HCT116 (cell line): ENCODE measurements around the gene NINJ1. TPM values are rescaled to one million over a fixed set of nuclear protein-coding genes. Genes with fewer than 3 reads are reported as not detected.

Experiments
- ATAC-seq: fragments of 200-7000 bp; cut with Tn5 transposase; 2 replicates; pipeline ENCODE4 v1.9.1; 2020; ENCODE audit warnings: mild to moderate bottlenecking, moderate library complexity
- BruUV-seq: library from RNA; stranded (reverse); fragments of 400-500 nt; replicated peaks from 2 replicates; lab custom pipeline; 2021; lab: Mats Ljungman, UMichigan
- CTCF ChIA-PET: fragments of 300-600 bp; sonication (Branson Sonifier 250); formaldehyde crosslinking; loops from one replicate; lab custom pipeline; 2021; ENCODE audit warnings: antibody characterized with exemption; lab: Charles Lee
- POLR2A ChIA-PET: fragments of 300-600, 350-600 bp; sonication (Branson Sonifier 250); formaldehyde crosslinking; loops from one replicate; lab custom pipeline; 2021; ENCODE audit warnings: antibody characterized with exemption; lab: Charles Lee
- RAD21 ChIA-PET, 2 experiments: fragments of 300-600 bp; sonication (Branson Sonifier 250); formaldehyde crosslinking; loops; one replicate each; lab custom pipeline; 2023; ENCODE audit warnings: low total read pairs in 2 of 2; ENCODE audit not compliant: uncharacterized antibody in 2 of 2, unreplicated experiment in 2 of 2, low non-redundant PET in 1 of 2; lab: Charles Lee
- DNase-seq: peaks from one replicate; pipeline ENCODE4 v3.0.0-alpha.2; 2010; ENCODE audit warnings: low read depth, low spot score
- H2AFZ ChIP-seq: fragments of 200-600 bp; shearing (Covaris generic), sonication (generic); 2 replicates; pipeline ENCODE4 v1.6.1; 2017; ENCODE audit warnings: low read depth, mixed run types, mixed read lengths, antibody characterized with exemption, low read length; ENCODE audit not compliant: poor library complexity, severe bottlenecking
- H3K27ac ChIP-seq: 2 replicates; pipeline ENCODE4 v1.5.1; 2012; ENCODE audit warnings: low read depth, low read length
- H3K27me3 ChIP-seq: fragments of 200-600 bp; sonication (generic); 2 replicates; pipeline ENCODE4 v1.6.1; 2016; ENCODE audit warnings: mixed run types, low read length, mixed read lengths; ENCODE audit not compliant: insufficient read depth
- H3K36me3 ChIP-seq, 2 experiments: fragments of 200-500 bp in 1 of 2; fragments of 200-600 bp in 1 of 2; sonication (Bioruptor generic) in 1 of 2; sonication (generic) in 1 of 2; 2 replicates each; pipeline versions ENCODE4 v1.5.1 to v1.6.1; 2014 to 2016; ENCODE audit warnings: low read length in 2 of 2, inconsistent platforms in 1 of 2, mixed read lengths in 1 of 2, mixed run types in 1 of 2; ENCODE audit not compliant: insufficient read depth in 2 of 2, control insufficient read depth in 1 of 2
- H3K4me1 ChIP-seq, 2 experiments: fragments of 200-600 bp in 1 of 2; sonication (generic) in 1 of 2; 2 replicates each; pipeline versions ENCODE4 v1.5.1 to v1.6.1; 2012 to 2017; ENCODE audit warnings: low read length in 2 of 2, inconsistent platforms in 1 of 2, mild to moderate bottlenecking in 1 of 2, mixed read lengths in 1 of 2, mixed run types in 1 of 2, moderate library complexity in 1 of 2; ENCODE audit not compliant: insufficient read depth in 2 of 2, control insufficient read depth in 1 of 2
- H3K4me2 ChIP-seq: fragments of 200-600 bp; sonication (generic); 2 replicates; pipeline ENCODE4 v1.6.1; 2017; ENCODE audit warnings: mixed run types, low read length, mixed read lengths
- H3K4me3 ChIP-seq, 2 experiments: fragments of 200-600 bp in 1 of 2; sonication (generic) in 1 of 2; replicated peaks in 1 of 2; 2 replicates each; pipeline ENCODE4 v1.5.1; 2011 to 2016; ENCODE audit warnings: low read length in 2 of 2, control low read depth in 1 of 2, low read depth in 1 of 2, mild to moderate bottlenecking in 1 of 2, mixed read lengths in 1 of 2, mixed run types in 1 of 2
- H3K79me2 ChIP-seq: fragments of 200-600 bp; sonication (generic); 2 replicates; pipeline ENCODE4 v1.6.1; 2017; ENCODE audit warnings: mild to moderate bottlenecking, mixed run types, low read length, moderate library complexity, mixed read lengths; ENCODE audit not compliant: insufficient read depth
- H3K9ac ChIP-seq: fragments of 200-600 bp; sonication (generic); 2 replicates; pipeline ENCODE4 v1.6.1; 2016; ENCODE audit warnings: low read length, mixed read lengths
- H3K9me2 ChIP-seq: fragments of 200-600 bp; sonication (generic), shearing (Covaris generic); 2 replicates; pipeline ENCODE4 v1.6.1; 2017; ENCODE audit warnings: mixed run types, mild to moderate bottlenecking, moderate library complexity; ENCODE audit not compliant: insufficient read depth
- H3K9me3 ChIP-seq, 2 experiments: fragments of 200-500 bp in 1 of 2; fragments of 200-600 bp in 1 of 2; sonication (Bioruptor generic) in 1 of 2; sonication (generic) in 1 of 2; 2 replicates each; pipeline ENCODE4 v1.6.1; 2014 to 2017; ENCODE audit warnings: low read length in 2 of 2, mixed read lengths in 2 of 2, inconsistent platforms in 1 of 2, low read depth in 1 of 2, mild to moderate bottlenecking in 1 of 2, mixed run types in 1 of 2, moderate library complexity in 1 of 2; ENCODE audit not compliant: control insufficient read depth in 1 of 2, insufficient read depth in 1 of 2
- H4K20me1 ChIP-seq: fragments of 200-600 bp; sonication (generic), shearing (Covaris generic); 2 replicates; pipeline ENCODE4 v1.6.1; 2017; ENCODE audit warnings: mixed run types, mild to moderate bottlenecking, moderate library complexity; ENCODE audit not compliant: insufficient read depth
- CEBPB ChIP-seq: IDR thresholded peaks from 2 replicates; pipeline ENCODE4 v1.6.1; 2012; ENCODE audit warnings: low read depth
- EGR1 ChIP-seq: IDR thresholded peaks from 2 replicates; pipeline ENCODE4 v1.6.1; 2012; ENCODE audit warnings: low read depth
- FOSL1 ChIP-seq: IDR thresholded peaks from 2 replicates; pipeline ENCODE4 v1.6.1; 2012; ENCODE audit warnings: low read depth
- JUND ChIP-seq: IDR thresholded peaks from 2 replicates; pipeline ENCODE4 v1.6.1; 2012
- RAD21 ChIP-seq: IDR thresholded peaks from 2 replicates; pipeline ENCODE4 v1.6.1; 2012; ENCODE audit warnings: low read depth, mild to moderate bottlenecking
- TCF7L2 ChIP-seq: IDR thresholded peaks from 2 replicates; pipeline ENCODE4 v1.7.0; 2011; ENCODE audit warnings: borderline replicate concordance, inconsistent platforms; ENCODE audit not compliant: insufficient read depth, insufficient read length; ENCODE audit errors: extremely low read depth
- ZFX ChIP-seq: fragments of 450-650 bp; IDR thresholded peaks from 2 replicates; pipeline ENCODE4 v1.6.1; 2017
- intact Hi-C: fragments of 100-400 bp; cut with micrococcal nuclease; formaldehyde crosslinking; loops from 2 replicates; pipeline ENCODE4 v1.10.0; 2022
- total RNA-seq: library from RNA; stranded (reverse); gene quantifications from one replicate; pipeline ENCODE4 v1.2.1, GENCODE V29; 2021; ENCODE audit not compliant: unreplicated experiment
- TF ChIP-seq, protein P1 (sequence below): IDR thresholded peaks from 2 replicates; pipeline ENCODE4 v1.6.1; 2012
- TF ChIP-seq, protein P2 (sequence below): IDR thresholded peaks from 2 replicates; pipeline ENCODE4 v1.6.1; 2012; ENCODE audit warnings: low read depth

NINJ1 gene
- total RNA-seq, 1 experiment from 2014 or later = 34.4 TPM

DNA sequence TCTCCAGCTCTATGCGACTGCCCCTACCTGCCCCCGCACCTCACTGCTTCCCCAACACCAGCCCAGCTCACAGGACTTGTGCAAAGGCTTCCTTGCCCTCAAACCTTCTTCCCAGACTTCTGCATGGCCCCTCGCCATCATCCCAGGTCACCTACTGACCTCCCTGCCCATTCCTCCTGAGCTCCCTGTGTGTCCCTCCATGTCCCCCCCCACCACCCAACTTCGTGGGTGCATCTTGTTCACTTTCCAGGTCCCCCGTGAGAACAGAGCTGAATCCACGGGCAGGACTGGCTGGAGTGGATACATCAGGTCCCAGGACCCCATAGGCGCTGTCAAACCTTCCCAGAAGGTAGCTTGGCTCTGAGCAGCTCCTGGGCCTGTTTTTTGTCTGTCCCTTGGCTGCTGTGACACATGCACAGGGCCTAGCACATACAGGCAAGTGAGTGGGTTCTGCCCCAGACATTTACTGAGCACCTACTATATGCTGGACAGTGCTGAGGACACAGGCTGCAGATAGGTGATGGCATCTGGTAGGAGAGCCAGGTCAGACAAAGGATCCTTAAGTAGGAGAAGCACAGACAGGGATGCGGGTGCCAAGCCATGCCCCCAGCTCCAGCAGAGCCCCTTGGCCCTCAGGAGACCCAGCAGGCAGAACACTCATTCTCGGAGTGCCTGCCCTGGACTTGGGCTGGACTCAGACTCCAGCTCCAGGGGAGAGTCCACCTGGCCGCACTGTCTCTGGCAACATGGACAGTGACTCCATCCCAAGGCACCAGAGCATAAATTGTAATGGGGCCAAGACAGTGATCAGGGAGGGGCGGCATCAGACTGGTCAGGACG is 15.0 kb downstream of the NINJ1 start:
- Histone ChIP-seq H3K9me2 (no peaks in the 10 kb centered on the region), H3K4me2 (peak overlapping the region; percentile 59), H3K4me1 (peaks cover 13 to 23% of the 10 kb centered on the region in 2 experiments), H4K20me1 (no peaks in the 10 kb centered on the region), H3K27ac (peak overlapping the region; percentile 82), H3K79me2 (no peaks in the 10 kb centered on the region), H3K36me3 (no peaks in the 10 kb centered on the region; a peak in 2 of 4 replicates), H3K4me3 (no peak overlapping the region), H3K27me3 (no peaks in the 10 kb centered on the region), H2AFZ (no peak overlapping the region), H3K9me3 (no peaks in the 10 kb centered on the region), H3K9ac (peak overlapping the region; percentile 37; the same call in 1 of the 2 replicates)
- DNase-seq (no peak), ATAC-seq (peak; percentile 5)
- TF ChIP-seq CEBPB (no peak), FOSL1 (no peak), JUND (no peak), RAD21 (no peak)
- TF ChIP-seq, protein P1, sequence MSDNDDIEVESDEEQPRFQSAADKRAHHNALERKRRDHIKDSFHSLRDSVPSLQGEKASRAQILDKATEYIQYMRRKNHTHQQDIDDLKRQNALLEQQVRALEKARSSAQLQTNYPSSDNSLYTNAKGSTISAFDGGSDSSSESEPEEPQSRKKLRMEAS = no peak
- intact Hi-C loops = no loop called here
- CTCF ChIA-PET = interaction anchor here (1.0 to 3.1 kb wide), 5 partner anchors 11 to 186 kb away, joined by 3 to 35 read pairs (median 5); partner anchors contain the start of gene NINJ1
- POLR2A ChIA-PET = interaction anchor here (0.9 to 2.1 kb wide), 4 partner anchors 12 to 38 kb away, joined by 3 to 7 read pairs (median 5); partner anchors contain the start of genes CARD19 and NINJ1
- RAD21 ChIA-PET = interaction anchor here in 1 of 2 experiments (1.2 kb wide), 1 partner anchor 10 kb away, joined by 3 read pairs; no protein-coding TSS in a partner anchor
- BruUV-seq = no TSS peak

DNA sequence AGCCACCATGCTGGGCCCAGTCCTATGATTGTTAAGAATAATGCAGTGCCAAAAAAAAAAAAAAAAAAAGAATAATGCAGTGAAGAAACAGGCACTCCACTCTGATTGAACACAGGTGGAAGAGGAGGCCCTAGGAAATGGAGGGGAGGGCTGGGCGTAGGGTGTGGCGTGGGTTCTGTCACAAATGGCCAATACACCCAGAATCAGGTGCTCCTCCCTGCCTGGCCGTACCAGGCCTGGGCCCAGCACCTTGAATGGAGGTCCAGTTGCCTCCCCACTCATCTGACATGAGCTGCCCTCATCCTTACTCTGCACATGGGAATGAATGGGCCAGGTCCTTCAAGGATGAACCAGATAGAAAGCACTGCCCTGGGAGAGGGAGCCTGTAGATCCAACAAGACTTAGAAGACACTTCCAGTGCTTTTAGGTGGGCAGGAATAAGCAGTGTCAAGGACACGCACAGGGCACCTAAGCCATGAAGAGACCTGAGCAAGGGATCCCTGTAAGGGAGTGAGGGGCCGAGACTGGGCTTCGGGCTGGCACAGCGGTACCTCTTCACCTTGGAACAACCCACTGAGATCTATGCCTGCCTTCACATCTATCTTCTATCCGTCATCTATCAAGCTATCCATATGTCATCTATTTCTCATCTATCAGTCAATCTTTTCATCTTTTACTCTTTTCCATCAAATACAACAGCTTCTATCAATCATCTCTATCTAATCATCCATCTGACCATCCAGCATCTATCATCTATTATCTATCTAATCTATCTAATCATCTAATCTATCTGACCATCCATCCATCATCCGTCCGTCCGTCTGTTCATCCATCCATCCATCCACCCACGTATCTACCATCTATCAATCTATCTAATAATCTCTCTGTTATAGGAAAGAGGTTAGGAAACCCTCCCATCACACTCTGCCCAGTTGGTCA is 15.9 kb downstream of the NINJ1 start:
- no peak for DNase-seq
- Histone ChIP-seq H3K4me1 (peaks cover 13 to 23% of the 10 kb centered on the region in 2 experiments), H3K9me2 (no peaks in the 10 kb centered on the region), H3K9ac (no peak overlapping the region), H3K27me3 (no peaks in the 10 kb centered on the region), H3K4me2 (no peak overlapping the region), H3K9me3 (no peaks in the 10 kb centered on the region), H2AFZ (no peak overlapping the region), H3K27ac (no peak overlapping the region), H4K20me1 (no peaks in the 10 kb centered on the region)
- BruUV-seq = TSS peak; percentile 30
- POLR2A ChIA-PET = no interaction called here
- no peak for TF ChIP-seq RAD21
- no peak for TF ChIP-seq TCF7L2
- TF ChIP-seq, protein P2, sequence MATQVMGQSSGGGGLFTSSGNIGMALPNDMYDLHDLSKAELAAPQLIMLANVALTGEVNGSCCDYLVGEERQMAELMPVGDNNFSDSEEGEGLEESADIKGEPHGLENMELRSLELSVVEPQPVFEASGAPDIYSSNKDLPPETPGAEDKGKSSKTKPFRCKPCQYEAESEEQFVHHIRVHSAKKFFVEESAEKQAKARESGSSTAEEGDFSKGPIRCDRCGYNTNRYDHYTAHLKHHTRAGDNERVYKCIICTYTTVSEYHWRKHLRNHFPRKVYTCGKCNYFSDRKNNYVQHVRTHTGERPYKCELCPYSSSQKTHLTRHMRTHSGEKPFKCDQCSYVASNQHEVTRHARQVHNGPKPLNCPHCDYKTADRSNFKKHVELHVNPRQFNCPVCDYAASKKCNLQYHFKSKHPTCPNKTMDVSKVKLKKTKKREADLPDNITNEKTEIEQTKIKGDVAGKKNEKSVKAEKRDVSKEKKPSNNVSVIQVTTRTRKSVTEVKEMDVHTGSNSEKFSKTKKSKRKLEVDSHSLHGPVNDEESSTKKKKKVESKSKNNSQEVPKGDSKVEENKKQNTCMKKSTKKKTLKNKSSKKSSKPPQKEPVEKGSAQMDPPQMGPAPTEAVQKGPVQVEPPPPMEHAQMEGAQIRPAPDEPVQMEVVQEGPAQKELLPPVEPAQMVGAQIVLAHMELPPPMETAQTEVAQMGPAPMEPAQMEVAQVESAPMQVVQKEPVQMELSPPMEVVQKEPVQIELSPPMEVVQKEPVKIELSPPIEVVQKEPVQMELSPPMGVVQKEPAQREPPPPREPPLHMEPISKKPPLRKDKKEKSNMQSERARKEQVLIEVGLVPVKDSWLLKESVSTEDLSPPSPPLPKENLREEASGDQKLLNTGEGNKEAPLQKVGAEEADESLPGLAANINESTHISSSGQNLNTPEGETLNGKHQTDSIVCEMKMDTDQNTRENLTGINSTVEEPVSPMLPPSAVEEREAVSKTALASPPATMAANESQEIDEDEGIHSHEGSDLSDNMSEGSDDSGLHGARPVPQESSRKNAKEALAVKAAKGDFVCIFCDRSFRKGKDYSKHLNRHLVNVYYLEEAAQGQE = no peak
- no peak for TF ChIP-seq EGR1
- TF ChIP-seq FOSL1 = no peak
- TF ChIP-seq ZFX = no peak
- no peak for TF ChIP-seq JUND
- TF ChIP-seq, all 23 proteins: peak for 0
- CTCF ChIA-PET = interaction anchor here (3.1 kb wide), 1 partner anchor 10 kb away, joined by 35 read pairs; no protein-coding TSS in a partner anchor
- intact Hi-C loops = no loop called here
- Histone ChIP-seq H3K79me2 (no peaks in the 10 kb centered on the region), H3K4me3 (no peak overlapping the region), H3K36me3 (no peaks in the 10 kb centered on the region; a peak in 2 of 4 replicates)
- no peak for ATAC-seq
- RAD21 ChIA-PET = no interaction called here
